Stimulated activated effector memory CD8-positive, alpha-beta T cell treated with anti-CD3 and anti-CD28 coated beads, Interleukin-12 subunit alpha, Interleukin-12 subunit beta, amount 100 ng/mL, for 72 hours (primary cell): ENCODE measurements around the gene KDM6A.
"Not testable (repeated sequence)": the region's sequence is repeated elsewhere in the genome, so short reads cannot be mapped to it uniquely, and the experiment has no call there.

Source experiments
- ATAC-seq: fragments of 150-1000 bp; cut with Tn5 transposase; 2 replicates; pipeline ENCODE4 v1.10.0; 2021
- DNase-seq, 2 donors: peaks; one replicate each; pipeline ENCODE4 v3.0.0; 2021 to 2022; ENCODE audit warnings: low spot score in 2 of 2
- H3K27ac Mint-ChIP-seq: one replicate; pipeline ENCODE4 v1.8.0; 2022; ENCODE audit warnings: mild to moderate bottlenecking, mixed read lengths
- H3K36me3 Mint-ChIP-seq: one replicate; pipeline ENCODE4 v1.8.0; 2022; ENCODE audit warnings: mild to moderate bottlenecking, mixed read lengths
- H3K4me1 Mint-ChIP-seq: one replicate; pipeline ENCODE4 v1.8.0; 2022; ENCODE audit warnings: mixed read lengths
- H3K4me3 Mint-ChIP-seq: one replicate; pipeline ENCODE4 v1.8.0; 2022; ENCODE audit warnings: mild to moderate bottlenecking, mixed read lengths
- H3K9me3 Mint-ChIP-seq: one replicate; pipeline ENCODE4 v1.8.0; 2022; ENCODE audit warnings: mixed read lengths

Gene KDM6A

GRCh38 chrX:45077748-45078424, 204.9 kb downstream of the KDM6A start:
- Mint-ChIP-seq H3K4me3 (peak overlapping the region; percentile 5), H3K4me1 (peaks cover 18% of the 10 kb centered on the region), H3K36me3 (peaks cover 65% of the 10 kb centered on the region), H3K27ac (peak overlapping the region; percentile 4), H3K9me3 (no peaks in the 10 kb centered on the region)
- DNase-seq (no peak), ATAC-seq (peak; percentile 68)

GRCh38 chrX:45083314-45083713, 210.3 kb downstream of the KDM6A start:
- H3K4me3 Mint-ChIP-seq: no peak overlapping the region
- no peak overlapping the region for H3K27ac Mint-ChIP-seq
- no peaks in the 10 kb centered on the region for H3K9me3 Mint-ChIP-seq
- peaks cover 88% of the 10 kb centered on the region for H3K36me3 Mint-ChIP-seq
- no peak for DNase-seq
- ATAC-seq: no peak
- H3K4me1 Mint-ChIP-seq: no peaks in the 10 kb centered on the region

GRCh38 chrX:45110494-45110893, 237.5 kb downstream of the KDM6A start:
- DNase-seq (no peak), ATAC-seq (no peak)
- peaks cover 4% of the 10 kb centered on the region for H3K9me3 Mint-ChIP-seq
- H3K36me3 Mint-ChIP-seq: peaks cover 54% of the 10 kb centered on the region
- H3K27ac Mint-ChIP-seq: no peak overlapping the region
- H3K4me3 Mint-ChIP-seq: no peak overlapping the region
- no peaks in the 10 kb centered on the region for H3K4me1 Mint-ChIP-seq

GRCh38 chrX:45126158-45126557, 253.2 kb downstream of the KDM6A start:
- H3K4me1 Mint-ChIP-seq: no peaks in the 10 kb centered on the region
- ATAC-seq (no peak), DNase-seq (no peak)
- H3K27ac Mint-ChIP-seq: no peak overlapping the region
- no peak overlapping the region for H3K4me3 Mint-ChIP-seq
- H3K36me3 Mint-ChIP-seq: no peaks in the 10 kb centered on the region
- H3K9me3 Mint-ChIP-seq: peaks cover 3% of the 10 kb centered on the region

- Mint-ChIP-seq H3K4me3 (no peak overlapping the region), H3K4me1 (no peaks in the 10 kb centered on the region), H3K9me3 (peaks cover 3% of the 10 kb centered on the region), H3K27ac (no peak overlapping the region), H3K36me3 (no peaks in the 10 kb centered on the region)
- DNase-seq (no peak), ATAC-seq (no peak)
Observed at GRCh38 chrX:45128896-45129454, 256.0 kb downstream of the KDM6A start.

GRCh38 chrX:45133465-45133864, 260.5 kb downstream of the KDM6A start:
- Mint-ChIP-seq H3K4me1 (no peaks in the 10 kb centered on the region), H3K9me3 (peaks cover 3% of the 10 kb centered on the region), H3K4me3 (no peak overlapping the region), H3K27ac (no peak overlapping the region), H3K36me3 (no peaks in the 10 kb centered on the region)
- DNase-seq (no peak), ATAC-seq (no peak)

- H3K4me1 Mint-ChIP-seq: no peaks in the 10 kb centered on the region
Observed at GRCh38 chrX:45134315-45134731, 261.3 kb downstream of the KDM6A start.

GRCh38 chrX:45134775-45135174, 261.8 kb downstream of the KDM6A start:
- no peak for DNase-seq
- no peak for ATAC-seq
- H3K9me3 Mint-ChIP-seq: peaks cover 3% of the 10 kb centered on the region
- H3K27ac Mint-ChIP-seq: no peak overlapping the region
- no peaks in the 10 kb centered on the region for H3K4me1 Mint-ChIP-seq
- no peaks in the 10 kb centered on the region for H3K36me3 Mint-ChIP-seq
- no peak overlapping the region for H3K4me3 Mint-ChIP-seq

More at GRCh38 chrX:45134315-45134731, 261.3 kb downstream of the KDM6A start:
- Mint-ChIP-seq H3K36me3 (no peaks in the 10 kb centered on the region), H3K27ac (no peak overlapping the region), H3K9me3 (peaks cover 3% of the 10 kb centered on the region), H3K4me3 (no peak overlapping the region)
- no peak for ATAC-seq
- DNase-seq: no peak

- not testable (repeated sequence) for DNase-seq, H3K4me1 Mint-ChIP-seq, ATAC-seq
Observed at GRCh38 chrX:45135391-45136075, 262.5 kb downstream of the KDM6A start.

GRCh38 chrX:45137531-45137930, 264.5 kb downstream of the KDM6A start:
- Mint-ChIP-seq H3K36me3 (no peaks in the 10 kb centered on the region), H3K4me1 (no peaks in the 10 kb centered on the region), H3K9me3 (no peaks in the 10 kb centered on the region), H3K27ac (no peak overlapping the region), H3K4me3 (no peak overlapping the region)
- ATAC-seq (no peak), DNase-seq (no peak)

More at GRCh38 chrX:45135391-45136075, 262.5 kb downstream of the KDM6A start:
- not testable (repeated sequence) for H3K9me3 Mint-ChIP-seq, H3K36me3 Mint-ChIP-seq, H3K27ac Mint-ChIP-seq, H3K4me3 Mint-ChIP-seq

GRCh38 chrX:45138525-45138924, 265.5 kb downstream of the KDM6A start:
- Mint-ChIP-seq H3K9me3 (no peaks in the 10 kb centered on the region), H3K27ac (no peak overlapping the region), H3K36me3 (no peaks in the 10 kb centered on the region), H3K4me3 (no peak overlapping the region), H3K4me1 (no peaks in the 10 kb centered on the region)
- DNase-seq (no peak), ATAC-seq (peak; percentile 36)

GRCh38 chrX:45140812-45141211, 267.8 kb downstream of the KDM6A start:
- Mint-ChIP-seq H3K4me3 (no peak overlapping the region), H3K9me3 (no peaks in the 10 kb centered on the region), H3K27ac (no peak overlapping the region), H3K4me1 (no peaks in the 10 kb centered on the region), H3K36me3 (no peaks in the 10 kb centered on the region)
- DNase-seq (no peak), ATAC-seq (no peak)

GRCh38 chrX:45142185-45142584, 269.2 kb downstream of the KDM6A start:
- ATAC-seq (no peak), DNase-seq (no peak)
- Mint-ChIP-seq H3K36me3 (no peaks in the 10 kb centered on the region), H3K4me3 (no peak overlapping the region), H3K4me1 (no peaks in the 10 kb centered on the region), H3K27ac (no peak overlapping the region), H3K9me3 (no peaks in the 10 kb centered on the region)

GRCh38 chrX:45143455-45143854, 270.5 kb downstream of the KDM6A start:
- Mint-ChIP-seq H3K9me3 (no peaks in the 10 kb centered on the region), H3K4me1 (no peaks in the 10 kb centered on the region), H3K4me3 (no peak overlapping the region), H3K36me3 (no peaks in the 10 kb centered on the region), H3K27ac (no peak overlapping the region)
- DNase-seq (no peak), ATAC-seq (no peak)

GRCh38 chrX:45145492-45146215, 272.7 kb downstream of the KDM6A start:
- H3K27ac Mint-ChIP-seq: no peak overlapping the region
- ATAC-seq: no peak
- no peak for DNase-seq
- no peak overlapping the region for H3K4me3 Mint-ChIP-seq
- H3K36me3 Mint-ChIP-seq: no peaks in the 10 kb centered on the region
- H3K4me1 Mint-ChIP-seq: no peaks in the 10 kb centered on the region
- no peaks in the 10 kb centered on the region for H3K9me3 Mint-ChIP-seq
